Measurements from ENCODE around the gene RPL4. TPM values are rescaled to one million over a fixed set of nuclear protein-coding genes. Genes with fewer than 3 reads are reported as not detected.

Gene RPL4
- total RNA-seq, 3 donors from 2014 or later (not counting 1 experiment from before 2014, with no cell fraction given) = 1,109 to 1,293 (median 1,293) TPM

DNA sequence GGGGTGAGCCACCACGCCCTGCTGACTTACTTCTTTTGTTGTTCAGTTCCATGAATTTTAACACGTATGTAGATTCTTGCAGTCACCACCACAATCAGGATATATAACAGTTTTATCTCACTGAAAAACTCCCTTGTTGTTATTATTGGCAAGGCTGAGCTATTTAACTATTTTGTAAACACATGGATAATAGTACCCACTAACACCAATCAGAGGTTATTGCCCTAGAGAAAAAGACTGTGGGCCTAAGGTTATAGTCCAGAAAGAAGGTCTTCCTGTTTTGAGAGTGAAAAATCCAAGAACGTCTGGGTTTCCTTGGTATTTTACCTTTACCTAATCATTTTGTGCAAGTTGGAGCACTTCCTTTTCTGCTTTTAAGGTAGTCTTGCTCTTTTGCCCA is 9.9 kb upstream of the RPL4 start:
- ATAC-seq (no peak), DNase-seq (no peak)
- Mint-ChIP-seq H3K4me1 (no peaks in the 10 kb centered on the region), H3K27ac (no peak overlapping the region), H3K4me3 (no peak overlapping the region), H3K27me3 (ENCODE audit: low read depth in 2 of 2) (no peaks in the 10 kb centered on the region), H3K9me3 (no peaks in the 10 kb centered on the region), H3K36me3 (peaks cover 7% of the 10 kb centered on the region)
- H3K9me3 ChIP-seq (ENCODE audit: control insufficient read depth, insufficient read depth, low read length) = no peaks in the 10 kb centered on the region
- no peaks in the 10 kb centered on the region for H3K4me1 ChIP-seq (ENCODE audit: control insufficient read depth, insufficient read depth, low read length)
- WGBS (ENCODE audit: insufficient coverage) = 94% methylated on average over 3 of the region's 3 CpGs
- H3K27ac ChIP-seq (ENCODE audit: low read length) = no peak overlapping the region
- intact Hi-C loops (cut with micrococcal nuclease) = no loop called here
- H3K27me3 ChIP-seq (ENCODE audit: control insufficient read depth, insufficient read depth, low read length) = no peaks in the 10 kb centered on the region
- TF ChIP-seq, protein P1, sequence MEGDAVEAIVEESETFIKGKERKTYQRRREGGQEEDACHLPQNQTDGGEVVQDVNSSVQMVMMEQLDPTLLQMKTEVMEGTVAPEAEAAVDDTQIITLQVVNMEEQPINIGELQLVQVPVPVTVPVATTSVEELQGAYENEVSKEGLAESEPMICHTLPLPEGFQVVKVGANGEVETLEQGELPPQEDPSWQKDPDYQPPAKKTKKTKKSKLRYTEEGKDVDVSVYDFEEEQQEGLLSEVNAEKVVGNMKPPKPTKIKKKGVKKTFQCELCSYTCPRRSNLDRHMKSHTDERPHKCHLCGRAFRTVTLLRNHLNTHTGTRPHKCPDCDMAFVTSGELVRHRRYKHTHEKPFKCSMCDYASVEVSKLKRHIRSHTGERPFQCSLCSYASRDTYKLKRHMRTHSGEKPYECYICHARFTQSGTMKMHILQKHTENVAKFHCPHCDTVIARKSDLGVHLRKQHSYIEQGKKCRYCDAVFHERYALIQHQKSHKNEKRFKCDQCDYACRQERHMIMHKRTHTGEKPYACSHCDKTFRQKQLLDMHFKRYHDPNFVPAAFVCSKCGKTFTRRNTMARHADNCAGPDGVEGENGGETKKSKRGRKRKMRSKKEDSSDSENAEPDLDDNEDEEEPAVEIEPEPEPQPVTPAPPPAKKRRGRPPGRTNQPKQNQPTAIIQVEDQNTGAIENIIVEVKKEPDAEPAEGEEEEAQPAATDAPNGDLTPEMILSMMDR (IDR thresholded peaks at IDR 0.05) = no peak
- H3K36me3 ChIP-seq (ENCODE audit: control insufficient read depth, insufficient read depth, low read length) = peaks cover 17% of the 10 kb centered on the region
- no peak overlapping the region for H3K4me3 ChIP-seq (ENCODE audit: low read length)

DNA sequence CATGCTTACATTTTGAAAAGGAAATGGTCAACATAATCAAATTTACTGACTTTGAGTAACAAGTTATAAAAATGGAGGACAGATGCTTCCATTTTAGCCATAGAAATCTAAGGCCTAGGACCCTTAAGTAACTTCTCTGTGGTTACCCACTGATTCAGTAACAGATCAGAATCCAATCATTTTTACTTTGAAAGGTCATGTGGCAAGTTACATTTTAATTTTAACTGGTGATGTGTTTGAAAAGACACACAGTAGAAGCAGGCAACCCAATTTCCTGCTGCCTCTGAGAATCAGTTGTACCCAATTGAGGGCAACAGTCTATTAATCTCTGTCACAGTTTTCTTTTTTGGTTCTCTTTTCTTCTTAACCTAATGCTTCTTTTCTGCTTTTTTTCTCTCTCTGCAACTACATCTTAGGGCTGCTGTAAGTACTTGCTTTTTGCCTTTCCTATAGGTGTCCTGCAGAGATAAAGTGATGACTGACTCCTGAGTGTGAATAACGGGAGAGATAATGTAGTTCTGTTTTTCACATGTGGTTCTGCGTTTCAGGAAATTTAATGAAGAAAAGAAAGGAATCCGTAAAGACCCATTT is 3.7 kb upstream of the RPL4 start:
- intact Hi-C loops (cut with micrococcal nuclease) = no loop called here

DNA sequence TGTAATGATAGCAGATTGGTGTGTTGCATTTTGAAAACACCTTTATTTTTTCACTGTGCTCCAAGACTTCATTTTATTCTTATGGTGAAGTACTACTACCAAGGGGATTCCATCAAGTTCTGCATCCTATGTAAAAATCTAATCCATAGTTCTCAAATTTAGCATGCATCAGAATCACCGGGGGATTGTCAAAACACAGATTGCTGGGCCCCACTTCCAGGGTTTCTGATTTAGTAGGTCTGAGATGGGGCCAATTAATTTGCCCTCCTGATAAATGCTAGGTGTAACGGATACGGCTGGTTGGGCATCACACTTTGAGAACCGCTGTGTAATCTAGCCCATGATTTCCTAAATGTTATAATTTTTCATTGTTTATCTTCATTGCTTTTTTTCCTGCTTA is 1.2 kb upstream of the RPL4 start:
- peaks cover 20% of the 10 kb centered on the region for H3K4me1 ChIP-seq (ENCODE audit: control insufficient read depth, insufficient read depth, low read length)
- no peaks in the 10 kb centered on the region for H3K36me3 Mint-ChIP-seq

More for the DNA sequence above, 3.7 kb upstream of the RPL4 start:
- Mint-ChIP-seq H3K4me1 (peaks cover 24 to 26% of the 10 kb centered on the region in 2 donors), H3K4me3 (peak overlapping the region; percentile 32), H3K27ac (no peak overlapping the region), H3K27me3 (ENCODE audit: low read depth in 2 of 2) (no peaks in the 10 kb centered on the region), H3K9me3 (no peaks in the 10 kb centered on the region), H3K36me3 (no peaks in the 10 kb centered on the region)
- H3K27ac ChIP-seq (ENCODE audit: low read length) = no peak overlapping the region
- peaks cover 11% of the 10 kb centered on the region for H3K4me1 ChIP-seq (ENCODE audit: control insufficient read depth, insufficient read depth, low read length)
- 100% methylated on average over 1 of the region's 3 CpGs for WGBS (ENCODE audit: insufficient coverage)
- no peak overlapping the region for H3K4me3 ChIP-seq (ENCODE audit: low read length)
- DNase-seq (no peak), ATAC-seq (no peak)
- H3K9me3 ChIP-seq (ENCODE audit: control insufficient read depth, insufficient read depth, low read length) = no peaks in the 10 kb centered on the region
- H3K36me3 ChIP-seq (ENCODE audit: control insufficient read depth, insufficient read depth, low read length) = peaks cover under 1% of the 10 kb centered on the region
- H3K27me3 ChIP-seq (ENCODE audit: control insufficient read depth, insufficient read depth, low read length) = no peaks in the 10 kb centered on the region
- TF ChIP-seq, protein P1 (IDR thresholded peaks at IDR 0.05) = no peak

More for the DNA sequence above, 1.2 kb upstream of the RPL4 start:
- TF ChIP-seq, protein P1 (IDR thresholded peaks at IDR 0.05) = no peak
- peak overlapping the region; percentile 97 for H3K27ac ChIP-seq (ENCODE audit: low read length)
- no peak for DNase-seq
- WGBS (ENCODE audit: insufficient coverage) = 66% methylated on average over 4 of the region's 4 CpGs
- Mint-ChIP-seq H3K27ac (peak overlapping the region; percentile 90 to 97), H3K9me3 (no peaks in the 10 kb centered on the region), H3K4me1 (peaks cover 35 to 37% of the 10 kb centered on the region in 2 donors), H3K4me3 (peak overlapping the region; percentile 100), H3K27me3 (ENCODE audit: low read depth in 2 of 2) (no peaks in the 10 kb centered on the region)
- no peak for ATAC-seq
- peak overlapping the region; percentile 92 for H3K4me3 ChIP-seq (ENCODE audit: low read length)
- H3K36me3 ChIP-seq (ENCODE audit: control insufficient read depth, insufficient read depth, low read length) = peaks cover 24% of the 10 kb centered on the region
- intact Hi-C loops (cut with micrococcal nuclease) = loop anchor here (1.0 to 2.0 kb wide), 3 partner anchors 9 to 149 kb away; partner anchors contain the start of genes MAP2K1, SNAPC5 and TIPIN
- H3K27me3 ChIP-seq (ENCODE audit: control insufficient read depth, insufficient read depth, low read length) = no peaks in the 10 kb centered on the region
- no peaks in the 10 kb centered on the region for H3K9me3 ChIP-seq (ENCODE audit: control insufficient read depth, insufficient read depth, low read length)
